ENCODE results near the gene KCNK6.

- TF ChIP-seq CTCF (optimal IDR thresholded peaks at IDR 0.05 in 1 of 3, IDR thresholded peaks at IDR 0.05 in 1 of 3, conservative IDR thresholded peaks at IDR 0.05 in 1 of 3; ENCODE audit: extremely low read depth in 1 of 3, insufficient read depth in 2 of 3, low read length in 3 of 3): no peak
- no peak for TF ChIP-seq EZH2 (IDR thresholded peaks at IDR 0.05; ENCODE audit: low read length)
Measured at GRCh38 chr19:38375748-38376147, 56.1 kb downstream of the KCNK6 start.
